Psoas muscle (tissue), 8 donors: ENCODE data around the gene MRC1. TPM values are rescaled to one million over a fixed set of nuclear protein-coding genes. Genes with fewer than 3 reads are reported as not detected.
A peak's percentile ranks its signal among the peaks of the same experiment; 100 is the strongest.

Experiments
- ATAC-seq, 4 donors: fragments of 200-7000 bp; cut with Tn5 transposase; one replicate each; pipeline ENCODE4 v1.9.1; 2020; ENCODE audit warnings: moderate library complexity in 3 of 4, mild to moderate bottlenecking in 2 of 4
- DNase-seq, 2 donors: peaks; one replicate each; pipeline ENCODE4 v3.0.0-alpha.2; 2020
- H3K27ac ChIP-seq: fragments of 200-600 bp; one replicate; pipeline ENCODE4 v1.8.0; 2022
- H3K27me3 ChIP-seq, 3 donors: fragments of 200-600 bp in 1 of 3; one replicate each; pipeline versions ENCODE4 v1.6.1 to v1.8.0; 2013 to 2022; ENCODE audit warnings: low read length in 2 of 3, mild to moderate bottlenecking in 2 of 3, moderate library complexity in 1 of 3; ENCODE audit not compliant: insufficient read depth in 3 of 3
- H3K36me3 ChIP-seq, 2 donors: fragments of 200-600 bp in 1 of 2; one replicate each; pipeline versions ENCODE4 v1.6.1 to v1.8.0; 2013 to 2022; ENCODE audit warnings: low read depth in 1 of 2, mild to moderate bottlenecking in 1 of 2, moderate library complexity in 1 of 2; ENCODE audit not compliant: insufficient read depth in 1 of 2
- H3K4me1 ChIP-seq: fragments of 200-600 bp; one replicate; pipeline ENCODE4 v1.8.0; 2022
- H3K4me3 ChIP-seq: fragments of 200-600 bp; one replicate; pipeline ENCODE4 v1.8.0; 2022; ENCODE audit warnings: mild to moderate bottlenecking
- H3K9me3 ChIP-seq: fragments of 200-600 bp; one replicate; pipeline ENCODE4 v1.8.0; 2022
- CTCF ChIP-seq: fragments of 200-600 bp; IDR thresholded peaks from one replicate; pipeline ENCODE4 v1.8.0; 2022; ENCODE audit warnings: antibody characterized with exemption
- WGBS, 3 donors: extraction: QIAGEN DNeasy Blood & Tissue Kit; methylation state at CpG; one replicate each; pipeline versions ENCODE4 v1.1.6 to v1.1.7; 2013; 5-methylcytosine and 5-hydroxymethylcytosine counted together
- intact Hi-C, 2 donors: fragments of 100-400 bp; cut with DNase I; formaldehyde crosslinking; loops; one replicate each; pipeline versions ENCODE4 v1.11.0 to v1.14.2; 2022
- polyA plus RNA-seq, 3 donors: library from polyadenylated mRNA; stranded (reverse); fragments of 200-250 nt; gene quantifications; one replicate each; pipeline ENCODE4 v1.2.3, GENCODE V29; 2013
- total RNA-seq, 4 donors: library from RNA; stranded (reverse); fragmentation: NEBNext Ultra II Directional in 2 of 4; extraction: Animal tissue kit (Norgen Biotek cat#: 25700) in 2 of 4; gene quantifications; one replicate each; pipeline versions ENCODE4 v1.2.1 to v1.2.4, GENCODE V29; 2021 to 2023
- donor health status: healthy with polysubstance abuse.
- donor health status: DM: no; HTN: no; CAD: no; lungs with moderate emphysema.
- donor health status: Bipolar disorder and iron deficiency.
- donor health status: healthy.
- donor health status: DM: yes; HTN: yes; CAD: no.
- donor health status: DM: no; HTN: no; CAD: no.
- donor health status: DM: no; HTN: no; CAD: no.
- donor health status: DM: yes; HTN: yes; CAD: no.

The MRC1 gene
- total and polyA plus RNA-seq, 7 donors = 1.6 to 16.4 (median 9.3) TPM

GRCh38 chr10:17906002-17906401 lies 96.9 kb downstream of the MRC1 start:
- ATAC-seq (no peak), DNase-seq (no peak)
- no peaks in the 10 kb centered on the region for H3K27me3 ChIP-seq
- no peaks in the 10 kb centered on the region for H3K36me3 ChIP-seq
- intact Hi-C loops = loop anchor here in 1 of 2 donors (10.0 kb wide), 1 partner anchor 309 kb away; no protein-coding TSS in a partner anchor
- TF ChIP-seq CTCF = no peak
- 41 to 56% (median 46%) methylated on average over 1 of the region's 1 CpG for whole genome bisulfite sequencing, 3 donors
- H3K4me1 ChIP-seq = no peaks in the 10 kb centered on the region
- H3K4me3 ChIP-seq = no peak overlapping the region
- H3K9me3 ChIP-seq = no peaks in the 10 kb centered on the region
- no peak overlapping the region for H3K27ac ChIP-seq

- H3K27ac ChIP-seq = no peak overlapping the region
- DNase-seq (no peak), ATAC-seq (no peak)
- no peak for TF ChIP-seq CTCF
- H3K36me3 ChIP-seq = no peaks in the 10 kb centered on the region
- WGBS, 3 donors = 65 to 74% (median 74%) methylated on average over 4 of the region's 4 CpGs
- no peaks in the 10 kb centered on the region for H3K27me3 ChIP-seq
- H3K4me3 ChIP-seq = no peak overlapping the region
- intact Hi-C loops = loop anchor here in 1 of 2 donors (10.0 kb wide), 1 partner anchor 307 kb away; no protein-coding TSS in a partner anchor
- H3K4me1 ChIP-seq = no peaks in the 10 kb centered on the region
- H3K9me3 ChIP-seq = no peaks in the 10 kb centered on the region
Measured at GRCh38 chr10:17907641-17908040, 98.5 kb downstream of the MRC1 start.

- Histone ChIP-seq H3K27me3 (no peaks in the 10 kb centered on the region), H3K27ac (no peak overlapping the region), H3K4me3 (no peak overlapping the region), H3K4me1 (no peaks in the 10 kb centered on the region), H3K9me3 (no peaks in the 10 kb centered on the region), H3K36me3 (no peaks in the 10 kb centered on the region)
- intact Hi-C loops = loop anchor here in 1 of 2 donors (5.0 kb wide), 1 partner anchor 307 kb away; no protein-coding TSS in a partner anchor
- no peak for DNase-seq
- ATAC-seq = peak in 1 of 4 donors; percentile 61
- TF ChIP-seq CTCF = peak; percentile 55
- WGBS, 3 donors = 24 to 25% (median 24%) methylated on average over 12 of the region's 12 CpGs
Measured at GRCh38 chr10:17910125-17910789, 101.1 kb downstream of the MRC1 start.

- intact Hi-C loops = loop anchor here in 1 of 2 donors (5.0 kb wide), 1 partner anchor 305 kb away; no protein-coding TSS in a partner anchor
- no peak overlapping the region for H3K27ac ChIP-seq
- no peaks in the 10 kb centered on the region for H3K4me1 ChIP-seq
- H3K9me3 ChIP-seq = no peaks in the 10 kb centered on the region
- no peak for TF ChIP-seq CTCF
- DNase-seq = no peak
- WGBS, 3 donors = 46 to 50% (median 47%) methylated on average over 4 of the region's 4 CpGs
- H3K4me3 ChIP-seq = no peak overlapping the region
- H3K36me3 ChIP-seq = no peaks in the 10 kb centered on the region
- no peak for ATAC-seq
- no peaks in the 10 kb centered on the region for H3K27me3 ChIP-seq
Measured at GRCh38 chr10:17912754-17913153, 103.6 kb downstream of the MRC1 start.
